ENCODE results near the gene NARS2. TPM values are rescaled to one million over a fixed set of nuclear protein-coding genes. Genes with fewer than 3 reads are reported as not detected.

Gene NARS2
- total and polyA plus RNA-seq, 2 experiments from 2014 or later, result 10.9 to 13.0 TPM

DNA sequence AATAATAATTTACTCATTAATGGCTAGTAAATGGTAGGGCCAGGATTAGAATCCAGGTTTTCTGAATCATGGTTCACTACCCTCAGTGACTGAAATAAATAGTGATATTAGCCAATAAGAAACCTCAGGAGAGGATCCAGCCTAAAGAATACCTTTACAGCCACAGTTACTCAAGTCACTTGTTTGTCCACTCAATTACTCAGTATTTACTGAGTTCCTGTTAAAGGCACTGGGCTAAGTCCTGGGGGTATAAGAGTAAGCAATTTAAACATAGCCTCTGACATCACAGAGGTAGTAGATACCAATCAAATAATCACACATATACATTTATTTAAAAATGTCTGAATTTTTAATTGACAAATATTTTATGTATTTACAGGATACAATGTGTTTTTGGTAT lies 100.2 kb downstream of the NARS2 start:
- no peaks in the 10 kb centered on the region for H3K36me3 ChIP-seq (ENCODE audit: low read depth)
- H3F3A ChIP-seq (ENCODE audit: insufficient read depth), result no peaks in the 10 kb centered on the region
- no peak overlapping the region for H2AFZ ChIP-seq
- no peak for DNase-seq
- no peaks in the 10 kb centered on the region for H3K4me1 ChIP-seq (ENCODE audit: insufficient read depth)
- in situ Hi-C loops (cut with MboI), result no loop called here
- H3K9me2 ChIP-seq (ENCODE audit: insufficient read depth), result no peaks in the 10 kb centered on the region
- H3K79me2 ChIP-seq (ENCODE audit: insufficient read depth), result no peaks in the 10 kb centered on the region
- H3K4me2 ChIP-seq (ENCODE audit: unreplicated experiment), result no peak overlapping the region
- H4K20me1 ChIP-seq (ENCODE audit: insufficient read depth), result no peaks in the 10 kb centered on the region
- H3K9ac ChIP-seq, result no peak overlapping the region
- H3K27ac ChIP-seq, result no peak overlapping the region
- H3K9me3 ChIP-seq (ENCODE audit: low read depth), result no peaks in the 10 kb centered on the region
- no peak overlapping the region for H3K4me3 ChIP-seq
- H3K27me3 ChIP-seq (replicated peaks; ENCODE audit: insufficient read depth), result no peaks in the 10 kb centered on the region
- TF ChIP-seq EZH2 (IDR thresholded peaks at IDR 0.05; ENCODE audit: insufficient read depth, poor library complexity, severe bottlenecking) (no peak), EZH2phosphoT487 (IDR thresholded peaks at IDR 0.05; ENCODE audit: insufficient read depth, low read depth) (no peak)

DNA sequence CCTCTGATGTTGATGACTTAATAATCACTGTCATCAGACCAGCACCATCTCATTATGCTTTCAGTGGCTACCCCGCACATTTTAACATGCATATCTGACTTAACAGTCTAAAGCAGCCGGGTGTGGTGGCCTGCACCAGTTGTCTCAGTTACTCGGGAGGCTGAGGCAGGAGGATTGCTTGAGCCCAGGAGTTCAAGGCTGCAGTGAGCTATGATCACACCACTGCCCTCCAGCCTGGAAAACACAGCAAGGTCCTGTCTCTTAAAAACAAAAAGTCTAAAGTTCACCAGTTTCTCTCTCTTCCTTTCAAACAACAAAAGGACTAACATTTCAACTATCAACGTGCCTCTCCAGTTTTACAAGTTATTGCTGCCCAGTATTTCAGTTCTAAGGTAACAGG lies 101.8 kb downstream of the NARS2 start:
- Histone ChIP-seq H2AFZ (no peak overlapping the region), H3K9ac (no peak overlapping the region), H4K20me1 (ENCODE audit: insufficient read depth) (no peaks in the 10 kb centered on the region), H3K4me2 (ENCODE audit: unreplicated experiment) (no peak overlapping the region), H3K79me2 (ENCODE audit: insufficient read depth) (no peaks in the 10 kb centered on the region), H3K4me3 (no peak overlapping the region), H3K27me3 (replicated peaks; ENCODE audit: insufficient read depth) (no peaks in the 10 kb centered on the region), H3K27ac (no peak overlapping the region), H3K4me1 (ENCODE audit: insufficient read depth) (no peaks in the 10 kb centered on the region), H3F3A (ENCODE audit: insufficient read depth) (no peaks in the 10 kb centered on the region), H3K9me3 (ENCODE audit: low read depth) (no peaks in the 10 kb centered on the region), H3K9me2 (ENCODE audit: insufficient read depth) (no peaks in the 10 kb centered on the region), H3K36me3 (ENCODE audit: low read depth) (no peaks in the 10 kb centered on the region)
- in situ Hi-C loops (cut with MboI), result no loop called here
- DNase-seq, result no peak
- TF ChIP-seq EZH2 (IDR thresholded peaks at IDR 0.05; ENCODE audit: insufficient read depth, poor library complexity, severe bottlenecking) (no peak), EZH2phosphoT487 (IDR thresholded peaks at IDR 0.05; ENCODE audit: insufficient read depth, low read depth) (no peak)
- WGBS, 2 experiments (ENCODE audit: low coverage in 1 of 2, low lambda C conversion rate in 2 of 2, missing lambda C conversion rate in 2 of 2), result 85 to 90% methylated on average over 4 of the region's 4 CpGs

DNA sequence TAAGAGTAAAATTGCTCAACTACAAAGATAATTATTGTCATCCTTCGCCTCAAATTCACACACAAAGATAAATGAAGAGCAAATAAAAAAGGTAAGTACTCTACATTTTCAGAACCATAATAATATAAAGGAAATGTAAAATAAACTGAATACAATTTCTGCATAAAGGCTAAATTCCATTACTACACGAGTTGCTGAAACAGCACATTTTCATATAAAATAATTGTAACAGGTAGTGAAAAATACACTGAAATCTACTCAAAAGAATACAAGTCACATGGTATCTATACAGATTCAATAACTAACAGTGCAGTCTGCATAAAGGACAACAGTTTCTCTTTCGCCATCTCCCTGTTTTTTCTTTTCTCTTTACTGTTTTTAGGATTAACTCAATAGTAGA lies 102.3 kb downstream of the NARS2 start:
- Histone ChIP-seq H3K27ac (no peak overlapping the region), H3K36me3 (ENCODE audit: low read depth) (no peaks in the 10 kb centered on the region), H2AFZ (no peak overlapping the region), H3K79me2 (ENCODE audit: insufficient read depth) (no peaks in the 10 kb centered on the region), H3K9ac (no peak overlapping the region), H3K9me2 (ENCODE audit: insufficient read depth) (no peaks in the 10 kb centered on the region), H3K4me3 (no peak overlapping the region), H3F3A (ENCODE audit: insufficient read depth) (no peaks in the 10 kb centered on the region), H3K9me3 (ENCODE audit: low read depth) (no peaks in the 10 kb centered on the region), H3K4me2 (ENCODE audit: unreplicated experiment) (no peak overlapping the region), H3K4me1 (ENCODE audit: insufficient read depth) (no peaks in the 10 kb centered on the region), H3K27me3 (replicated peaks; ENCODE audit: insufficient read depth) (no peaks in the 10 kb centered on the region), H4K20me1 (ENCODE audit: insufficient read depth) (no peaks in the 10 kb centered on the region)
- TF ChIP-seq EZH2 (IDR thresholded peaks at IDR 0.05; ENCODE audit: insufficient read depth, poor library complexity, severe bottlenecking) (no peak), EZH2phosphoT487 (IDR thresholded peaks at IDR 0.05; ENCODE audit: insufficient read depth, low read depth) (no peak)
- 96 to 98% methylated on average over 3 of the region's 3 CpGs for WGBS, 2 experiments (ENCODE audit: low coverage in 1 of 2, low lambda C conversion rate in 2 of 2, missing lambda C conversion rate in 2 of 2)
- no peak for DNase-seq
- in situ Hi-C loops (cut with MboI), result no loop called here

DNA sequence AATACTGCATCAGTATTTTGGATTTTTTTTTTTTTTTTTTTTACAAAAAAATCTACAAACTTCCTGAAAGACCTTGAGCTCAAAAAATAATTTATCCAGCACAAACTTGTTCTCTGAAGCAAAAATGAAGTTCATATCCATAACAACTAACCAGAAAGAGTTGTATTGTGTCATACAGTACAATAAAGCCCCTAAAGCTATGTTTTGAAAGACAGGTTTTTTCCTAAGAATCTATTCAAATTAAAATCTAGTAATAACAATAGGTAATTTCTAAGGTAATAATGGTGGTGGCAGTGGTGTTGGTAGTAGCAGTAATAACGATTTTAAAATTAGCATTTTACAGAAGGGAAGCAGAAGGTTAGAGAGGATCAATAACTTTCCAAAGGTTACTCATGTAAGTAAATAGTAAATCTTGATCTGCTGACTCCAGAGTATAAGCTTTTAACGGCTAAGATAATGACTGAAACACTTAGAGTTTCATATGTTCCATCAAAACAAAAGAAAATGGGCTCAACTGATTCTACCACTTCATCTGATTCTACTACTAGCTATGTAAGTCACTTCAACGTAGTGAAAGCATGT lies 103.7 kb downstream of the NARS2 start:
- 79 to 81% methylated on average over 3 of the region's 3 CpGs for WGBS, 2 experiments (ENCODE audit: low coverage in 1 of 2, low lambda C conversion rate in 2 of 2, missing lambda C conversion rate in 2 of 2)
- in situ Hi-C loops (cut with MboI), result no loop called here
- H3K9me2 ChIP-seq (ENCODE audit: insufficient read depth), result no peaks in the 10 kb centered on the region
- H3K4me1 ChIP-seq (ENCODE audit: insufficient read depth), result no peaks in the 10 kb centered on the region
- DNase-seq, result no peak
- H3K4me3 ChIP-seq, result no peak overlapping the region
- no peaks in the 10 kb centered on the region for H3K9me3 ChIP-seq (ENCODE audit: low read depth)
- no peaks in the 10 kb centered on the region for H3F3A ChIP-seq (ENCODE audit: insufficient read depth)
- no peak overlapping the region for H3K27ac ChIP-seq
- H3K79me2 ChIP-seq (ENCODE audit: insufficient read depth), result no peaks in the 10 kb centered on the region
- H2AFZ ChIP-seq, result no peak overlapping the region
- no peak overlapping the region for H3K4me2 ChIP-seq (ENCODE audit: unreplicated experiment)
- H3K9ac ChIP-seq, result no peak overlapping the region
- no peaks in the 10 kb centered on the region for H3K27me3 ChIP-seq (replicated peaks; ENCODE audit: insufficient read depth)
- no peak for TF ChIP-seq EZH2 (IDR thresholded peaks at IDR 0.05; ENCODE audit: insufficient read depth, poor library complexity, severe bottlenecking)
- no peak for TF ChIP-seq EZH2phosphoT487 (IDR thresholded peaks at IDR 0.05; ENCODE audit: insufficient read depth, low read depth)
- no peaks in the 10 kb centered on the region for H4K20me1 ChIP-seq (ENCODE audit: insufficient read depth)
- no peaks in the 10 kb centered on the region for H3K36me3 ChIP-seq (ENCODE audit: low read depth)

DNA sequence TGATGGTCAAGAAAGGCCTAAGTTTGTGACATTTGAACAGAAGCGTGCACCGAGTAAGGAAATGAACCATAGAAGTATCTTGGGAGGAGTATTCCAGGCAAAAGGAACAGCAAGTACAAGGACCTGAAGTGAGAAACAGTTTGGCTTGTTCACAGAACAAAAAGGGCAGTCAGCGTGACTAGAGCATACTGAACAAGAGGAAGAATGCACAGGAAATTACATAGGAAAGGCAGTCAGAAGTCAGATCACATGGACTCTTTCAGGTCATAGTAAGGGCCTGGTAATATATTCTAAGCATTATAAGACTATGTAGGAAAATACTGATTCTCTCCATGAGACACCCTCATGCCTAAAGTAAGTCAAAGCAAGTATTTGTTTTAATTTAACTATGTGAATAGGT lies 104.8 kb downstream of the NARS2 start:
- H3K36me3 ChIP-seq (ENCODE audit: low read depth), result no peaks in the 10 kb centered on the region
- no peak overlapping the region for H3K27ac ChIP-seq
- H3K9ac ChIP-seq, result no peak overlapping the region
- no peaks in the 10 kb centered on the region for H3K4me1 ChIP-seq (ENCODE audit: insufficient read depth)
- TF ChIP-seq EZH2 (IDR thresholded peaks at IDR 0.05; ENCODE audit: insufficient read depth, poor library complexity, severe bottlenecking), result no peak
- TF ChIP-seq EZH2phosphoT487 (IDR thresholded peaks at IDR 0.05; ENCODE audit: insufficient read depth, low read depth), result no peak
- no peaks in the 10 kb centered on the region for H3K27me3 ChIP-seq (replicated peaks; ENCODE audit: insufficient read depth)
- WGBS, 2 experiments (ENCODE audit: low coverage in 1 of 2, low lambda C conversion rate in 2 of 2, missing lambda C conversion rate in 2 of 2), result 98 to 100% methylated on average over 3 of the region's 3 CpGs
- no peak for DNase-seq
- H3F3A ChIP-seq (ENCODE audit: insufficient read depth), result no peaks in the 10 kb centered on the region
- H2AFZ ChIP-seq, result no peak overlapping the region
- in situ Hi-C loops (cut with MboI), result no loop called here
- H3K9me2 ChIP-seq (ENCODE audit: insufficient read depth), result no peaks in the 10 kb centered on the region
- H3K79me2 ChIP-seq (ENCODE audit: insufficient read depth), result no peaks in the 10 kb centered on the region
- no peak overlapping the region for H3K4me3 ChIP-seq
- no peak overlapping the region for H3K4me2 ChIP-seq (ENCODE audit: unreplicated experiment)
- no peaks in the 10 kb centered on the region for H3K9me3 ChIP-seq (ENCODE audit: low read depth)
- no peaks in the 10 kb centered on the region for H4K20me1 ChIP-seq (ENCODE audit: insufficient read depth)
